HepG2 (cell line): ENCODE measurements around the gene POC1A. TPM values are rescaled to one million over a fixed set of nuclear protein-coding genes. Genes with fewer than 3 reads are reported as not detected.
A peak's percentile ranks its signal among the peaks of the same experiment; 100 is the strongest.

ENCODE experiments used
- AHDC1 ChIP-seq: sonication (generic); formaldehyde crosslinking; IDR thresholded peaks from 2 replicates; pipeline ENCODE4 v1.5.1; 2020; ENCODE audit warnings: mild to moderate bottlenecking, missing genetic modification reagents, borderline replicate concordance
- GZF1 ChIP-seq: sonication (generic); formaldehyde crosslinking; IDR thresholded peaks from 2 replicates; pipeline ENCODE4 v1.5.1; 2020; ENCODE audit warnings: mild to moderate bottlenecking, missing genetic modification reagents
- HMGXB4 ChIP-seq, 2 experiments: sonication (generic) in 1 of 2; formaldehyde crosslinking in 1 of 2; IDR thresholded peaks; 2 replicates each; pipeline versions ENCODE4 v1.4.0 to v1.6.1; 2018 to 2020; ENCODE audit warnings: missing genetic modification reagents in 2 of 2, borderline replicate concordance in 1 of 2, low read depth in 1 of 2, mild to moderate bottlenecking in 1 of 2, missing biosample characterization in 1 of 2
- HNRNPLL ChIP-seq: fragments of 200-400 bp; formaldehyde crosslinking; IDR thresholded peaks from 2 replicates; pipeline ENCODE4 v1.6.1; 2017; ENCODE audit warnings: mild to moderate bottlenecking, low read depth, low read length; ENCODE audit not compliant: poor library complexity, severe bottlenecking
- MYC ChIP-seq: sonication (generic); formaldehyde crosslinking; IDR thresholded peaks from 2 replicates; pipeline ENCODE4 v1.9.0; 2021; ENCODE audit warnings: missing genetic modification reagents, borderline replicate concordance
- PRDM15 ChIP-seq: sonication (generic); formaldehyde crosslinking; IDR thresholded peaks from 2 replicates; pipeline ENCODE4 v1.4.0; 2020; ENCODE audit warnings: missing genetic modification reagents
- ZNF142 ChIP-seq: sonication (generic); formaldehyde crosslinking; IDR thresholded peaks from 2 replicates; pipeline ENCODE4 v1.4.0; 2020; ENCODE audit warnings: missing genetic modification reagents
- ZNF747 ChIP-seq: sonication (generic); formaldehyde crosslinking; IDR thresholded peaks from 2 replicates; pipeline ENCODE4 v1.8.1; 2023; ENCODE audit warnings: missing genetic modification reagents, mild to moderate bottlenecking, borderline replicate concordance
- ZSCAN12 ChIP-seq: sonication (generic); formaldehyde crosslinking; IDR thresholded peaks from 2 replicates; pipeline ENCODE4 v1.9.0; 2021; ENCODE audit warnings: mild to moderate bottlenecking, missing genetic modification reagents
- ZSCAN9 ChIP-seq: IDR thresholded peaks from 2 replicates; pipeline ENCODE4 v1.6.1; 2016; ENCODE audit warnings: borderline replicate concordance
- polyA plus RNA-seq, 8 experiments: library from polyadenylated mRNA; depleted of rRNA in 3 of 8; stranded (reverse) in 7 of 8; unstranded in 1 of 8; fragments of >200 nt; fragmentation: Illumina TruSeq in 4 of 8; extraction: Trizol in 4 of 8; gene quantifications; 2 replicates each; pipeline versions ENCODE4 v1.2.1 to v1.2.3, GENCODE V29; 2011 to 2016; ENCODE audit warnings: low read depth in 4 of 8, missing spikeins in 1 of 8, mixed read lengths in 1 of 8; ENCODE audit not compliant: insufficient read depth in 1 of 8
- total RNA-seq, 5 experiments: library from RNA; depleted of rRNA; stranded (reverse); fragments of >200 nt; fragmentation: Illumina TruSeq; extraction: Trizol; gene quantifications; 2 replicates each; pipeline ENCODE4 v1.2.3, GENCODE V29; 2016; ENCODE audit warnings: low read depth in 1 of 5

Gene POC1A
- total and polyA plus RNA-seq, 2 of the 13 experiments (the other 11 are each of a cell fraction or from before 2014, with no cell fraction given): 14.6 to 20.0 TPM

GRCh38 chr3:52177701-52178042 is 23.4 kb upstream of the POC1A start (continued):
- 0 out of 4 replicates have a peak, but pooled peaks of 1 of the 2 experiments have one; percentile 1 for TF ChIP-seq HMGXB4 (CRISPR knock-in tag; IDR thresholded peaks at IDR 0.05; ENCODE audit: borderline replicate concordance in 1 of 2, low read depth in 1 of 2)
- no peak for TF ChIP-seq PRDM15 (CRISPR knock-in tag)
- TF ChIP-seq ZNF142 (CRISPR knock-in tag): no peak
- TF ChIP-seq ZSCAN9 (CRISPR knock-in tag): 0 out of 2 replicates have a peak, but pooled peaks have one; percentile 2
- TF ChIP-seq GZF1 (CRISPR knock-in tag): 0 out of 2 replicates have a peak, but pooled peaks have one; percentile 7
- TF ChIP-seq ZNF747 (CRISPR knock-in tag): 0 out of 2 replicates have a peak, but pooled peaks have one; percentile 44
- no peak for TF ChIP-seq ZSCAN12
- TF ChIP-seq HNRNPLL: no peak
- 0 out of 2 replicates have a peak, but pooled peaks have one; percentile 8 for TF ChIP-seq AHDC1 (CRISPR knock-in tag)
- 0 out of 2 replicates have a peak, but pooled peaks have one; percentile 1 for TF ChIP-seq MYC (CRISPR knock-in tag)
